Left renal pelvis (tissue), 4 donors: ENCODE data around the gene ADAD2. TPM values are rescaled to one million over a fixed set of nuclear protein-coding genes. Genes with fewer than 3 reads are reported as not detected.
"Not testable (repeated sequence)": the region's sequence is repeated elsewhere in the genome, so short reads cannot be mapped to it uniquely, and the experiment has no call there.

Experiments
- DNase-seq, 4 donors: peaks; one replicate each; pipeline ENCODE4 v3.0.0-alpha.2; 2013; ENCODE audit warnings: low read depth in 4 of 4, low spot score in 3 of 4
- polyA plus RNA-seq, 4 donors: library from polyadenylated mRNA; unstranded; fragments of 120-200 nt; gene quantifications; one replicate each; pipeline ENCODE4 v1.2.1, GENCODE V29; 2013; ENCODE audit not compliant: insufficient read length in 4 of 4

ADAD2 gene
- polyA plus RNA-seq, 4 donors, result 0.16 to 0.25 TPM; not detected in 2

DNA sequence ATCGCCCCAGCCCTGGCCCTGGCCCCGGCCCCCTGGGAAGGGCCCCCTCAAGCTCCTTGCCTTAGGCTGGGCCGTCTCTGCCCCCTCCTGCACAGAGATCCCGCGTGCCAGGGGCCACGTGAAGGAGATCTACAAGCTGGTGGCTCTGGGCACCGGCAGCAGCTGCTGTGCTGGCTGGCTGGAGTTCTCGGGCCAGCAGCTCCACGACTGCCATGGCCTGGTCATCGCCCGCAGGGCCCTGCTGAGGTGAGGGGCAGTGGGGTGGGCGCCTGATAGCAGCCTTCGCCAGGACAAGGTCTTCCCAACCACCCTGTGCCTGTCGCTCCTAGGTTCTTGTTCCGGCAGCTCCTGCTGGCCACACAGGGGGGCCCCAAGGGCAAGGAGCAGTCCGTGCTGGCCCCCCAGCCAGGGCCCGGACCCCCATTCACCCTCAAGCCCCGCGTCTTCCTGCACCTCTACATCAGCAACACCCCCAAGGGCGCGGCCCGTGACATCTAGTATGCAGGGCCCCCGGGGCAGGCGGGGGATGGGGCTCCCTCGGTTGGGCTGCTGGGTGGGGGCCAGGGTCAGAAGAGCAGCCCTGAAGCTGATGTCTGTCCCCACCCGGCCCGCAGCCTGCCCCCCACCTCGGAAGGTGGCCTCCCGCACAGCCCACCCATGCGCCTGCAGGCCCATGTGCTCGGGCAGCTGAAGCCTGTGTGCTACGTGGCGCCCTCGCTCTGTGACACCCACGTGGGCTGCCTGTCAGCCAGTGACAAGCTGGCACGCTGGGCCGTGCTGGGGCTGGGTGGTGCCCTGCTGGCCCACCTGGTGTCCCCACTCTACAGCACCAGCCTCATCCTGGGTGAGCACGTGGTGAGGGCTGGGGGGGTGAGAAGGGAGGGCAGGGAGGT, 4.5 kb downstream of the ADAD2 start:
- no peak for DNase-seq

- DNase-seq, result no peak
Measured at GRCh38 chr16:84196101-84196500, 5.1 kb downstream of the ADAD2 start.

DNA sequence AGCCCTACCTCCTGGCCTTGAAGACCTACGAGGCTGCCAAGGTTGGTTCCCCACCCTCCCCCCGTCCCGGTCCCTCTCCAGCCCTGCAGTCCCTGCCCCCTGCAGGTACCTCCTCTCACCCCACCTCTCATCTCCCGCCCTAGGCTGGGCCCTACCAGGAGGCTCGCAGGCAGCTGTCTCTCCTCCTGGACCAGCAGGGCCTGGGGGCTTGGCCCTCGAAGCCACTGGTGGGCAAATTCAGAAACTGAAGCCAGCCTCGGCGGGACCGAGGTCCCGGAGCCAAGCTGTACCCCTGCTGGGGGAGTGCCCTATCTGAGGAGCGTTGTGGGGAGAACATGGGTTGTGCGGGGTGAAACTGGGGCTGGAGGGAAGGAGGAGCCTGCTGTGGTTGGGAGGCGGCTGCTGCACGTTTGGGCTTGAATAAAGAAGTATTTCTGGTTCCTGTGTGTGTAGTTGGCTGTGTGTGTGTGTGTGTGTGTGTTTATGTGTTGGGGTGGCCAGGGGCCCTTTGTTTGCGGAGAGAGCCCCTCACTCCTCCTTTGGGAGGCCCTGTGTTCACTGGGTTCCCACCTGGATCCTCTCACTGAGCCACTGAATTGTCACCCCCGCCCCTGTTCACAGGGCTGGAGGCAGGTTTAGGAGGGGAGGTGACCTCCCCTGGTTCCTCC, 5.9 kb downstream of the ADAD2 start:
- no peak for DNase-seq

DNA sequence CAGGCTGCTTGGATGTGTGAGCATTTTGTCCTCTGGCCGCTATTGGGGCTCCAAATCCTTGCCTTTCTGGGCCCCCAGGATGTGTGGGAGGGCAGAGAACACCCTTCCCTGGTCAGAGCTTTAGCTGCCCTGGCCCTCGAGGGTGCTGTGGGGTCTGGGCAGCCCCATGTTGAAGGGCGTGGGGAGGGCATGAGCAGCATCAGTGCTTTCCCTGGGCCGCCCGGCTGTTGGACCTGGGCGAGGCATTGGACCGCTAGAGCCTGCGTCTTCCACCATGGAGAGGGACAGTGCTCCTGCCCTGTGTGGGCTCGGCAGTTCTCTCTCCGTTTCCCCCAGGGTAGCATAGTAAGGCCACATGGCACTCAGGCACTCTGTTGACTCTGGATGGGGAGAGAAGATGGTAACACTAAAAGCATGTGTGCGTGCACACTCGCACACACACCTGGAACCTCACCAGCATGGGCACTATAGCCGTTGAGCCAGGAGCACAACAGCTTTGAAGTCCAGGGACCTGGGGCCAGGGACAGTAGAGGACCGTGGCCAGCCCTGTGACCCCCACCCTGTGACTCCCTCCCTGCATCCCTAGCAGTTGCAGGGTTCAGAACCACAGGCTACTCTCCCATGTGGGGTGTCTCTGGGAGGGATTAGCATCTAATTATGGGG, 6.6 kb downstream of the ADAD2 start:
- no peak for DNase-seq

GRCh38 chr16:84198401-84198800, 7.4 kb downstream of the ADAD2 start:
- no peak for DNase-seq

DNA sequence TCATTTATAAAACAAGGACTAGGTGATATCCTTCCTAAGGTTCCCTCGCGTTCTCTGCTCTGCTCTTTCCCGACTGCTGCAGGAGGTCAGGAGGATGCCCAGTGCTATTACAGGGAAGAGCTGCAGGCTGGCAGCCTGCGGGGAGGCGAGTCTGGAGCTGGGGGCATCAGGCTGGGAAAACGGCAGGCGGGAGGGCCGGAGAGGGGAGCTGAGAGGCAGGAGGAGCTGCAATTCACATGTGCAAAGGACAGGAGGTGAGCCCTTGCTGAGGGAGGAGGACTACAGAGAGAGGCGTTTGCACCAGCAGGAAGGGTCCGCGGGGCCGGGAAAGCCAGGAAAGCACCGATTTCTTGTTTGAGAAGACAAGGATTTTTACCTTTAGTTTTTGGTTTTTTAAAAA, 8.1 kb downstream of the ADAD2 start:
- DNase-seq, result no peak

GRCh38 chr16:84199861-84200260, 8.9 kb downstream of the ADAD2 start:
- no peak for DNase-seq

DNA sequence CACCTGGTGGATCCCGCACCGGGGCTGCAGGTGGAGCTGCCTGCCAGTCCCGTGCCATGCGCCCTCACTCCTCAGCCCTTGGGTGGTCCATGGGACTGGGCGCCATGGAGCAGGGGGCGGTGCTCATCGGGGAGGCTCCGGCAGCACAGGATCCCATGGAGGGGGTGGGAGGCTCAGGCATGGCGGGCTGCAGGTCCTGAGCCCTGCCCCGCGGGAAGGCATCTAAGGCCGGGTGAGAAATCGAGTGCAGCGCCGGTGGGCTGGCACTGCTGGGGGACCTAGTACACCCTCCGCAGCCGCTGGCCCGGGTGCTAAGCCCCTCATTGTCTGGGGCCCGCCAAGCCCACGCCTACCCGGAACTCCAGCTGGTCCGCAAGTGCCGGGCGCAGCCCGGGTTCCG, 13.6 kb downstream of the ADAD2 start:
- DNase-seq, result not testable (repeated sequence)

DNA sequence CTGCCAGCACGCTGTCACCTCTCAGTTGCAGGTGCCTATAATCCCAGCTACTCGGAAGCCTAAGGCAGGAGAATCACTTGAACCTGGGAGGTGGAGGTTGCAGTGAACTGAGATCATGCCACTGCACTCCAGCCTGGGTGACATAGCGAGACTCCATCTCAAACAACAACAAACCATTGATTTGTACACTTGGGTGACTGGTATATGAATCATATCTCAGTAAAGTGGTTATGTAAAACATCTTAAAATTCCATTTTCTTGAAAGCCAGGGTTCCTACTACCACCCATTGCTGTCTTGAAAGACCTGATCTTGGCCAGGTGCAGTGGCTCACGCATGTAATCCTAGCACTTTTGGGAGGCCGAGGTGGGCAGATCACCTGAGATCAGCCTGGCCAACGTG, 14.2 kb downstream of the ADAD2 start:
- DNase-seq, result not testable (repeated sequence)

DNA sequence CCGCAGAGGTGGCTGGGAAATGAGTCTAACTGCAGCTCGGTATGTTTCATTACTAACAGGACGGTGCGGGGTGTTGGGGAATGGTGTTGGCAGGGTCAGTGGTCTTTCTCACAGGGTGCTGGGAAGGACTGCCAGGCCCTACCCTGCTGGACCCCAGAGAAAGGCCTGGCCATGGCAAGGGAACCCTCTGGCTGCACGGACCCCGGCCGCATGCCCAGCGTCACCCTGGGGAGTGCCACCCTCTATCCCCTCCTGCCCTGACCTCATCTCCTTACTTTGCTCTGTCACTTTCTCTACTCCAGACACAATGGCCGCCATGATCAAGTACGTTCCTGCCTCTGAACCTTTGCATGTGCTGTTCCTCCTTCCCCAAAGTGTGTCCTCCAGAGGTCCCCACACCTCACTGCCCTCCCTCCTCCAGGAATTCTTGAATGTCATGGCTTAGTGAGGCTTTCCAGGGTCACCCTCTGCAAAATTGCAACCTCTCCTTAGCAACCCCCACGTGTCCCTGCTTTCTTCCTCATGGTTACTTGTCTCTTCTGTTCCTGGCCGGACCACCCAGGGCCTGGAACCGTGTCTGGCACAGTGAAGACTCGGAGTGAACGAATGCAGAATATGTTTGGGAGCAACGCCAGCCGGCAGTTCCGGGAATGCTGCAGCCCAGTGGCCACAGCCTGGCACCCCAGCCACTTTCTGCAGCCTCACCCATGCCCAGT, 15.2 kb downstream of the ADAD2 start:
- DNase-seq, result no peak

- no peak for DNase-seq
Measured at GRCh38 chr16:84207251-84207650, 16.3 kb downstream of the ADAD2 start.

- DNase-seq, result no peak
Measured at GRCh38 chr16:84207879-84208278, 16.9 kb downstream of the ADAD2 start.

DNA sequence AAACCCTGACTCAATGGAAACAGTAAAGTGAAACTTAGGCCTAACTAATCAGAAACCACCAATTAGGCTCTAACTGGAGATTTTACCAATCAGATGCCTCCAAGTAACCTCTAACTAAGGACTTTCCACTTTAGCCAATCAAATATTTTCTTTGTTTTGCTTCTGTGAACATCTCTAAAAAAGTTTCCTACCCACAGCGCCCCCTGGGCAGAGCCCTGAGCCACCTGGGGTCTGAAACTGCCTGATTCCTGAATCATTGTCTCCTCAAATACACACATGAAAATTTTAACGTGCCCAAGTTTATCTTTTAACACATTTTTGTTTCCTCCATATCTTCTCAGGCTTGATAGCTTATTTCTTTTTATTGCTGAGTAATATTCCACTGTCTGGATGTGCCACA, 19.0 kb downstream of the ADAD2 start:
- DNase-seq, result no peak

GRCh38 chr16:84212154-84212553, 21.2 kb downstream of the ADAD2 start:
- DNase-seq, result no peak

DNA sequence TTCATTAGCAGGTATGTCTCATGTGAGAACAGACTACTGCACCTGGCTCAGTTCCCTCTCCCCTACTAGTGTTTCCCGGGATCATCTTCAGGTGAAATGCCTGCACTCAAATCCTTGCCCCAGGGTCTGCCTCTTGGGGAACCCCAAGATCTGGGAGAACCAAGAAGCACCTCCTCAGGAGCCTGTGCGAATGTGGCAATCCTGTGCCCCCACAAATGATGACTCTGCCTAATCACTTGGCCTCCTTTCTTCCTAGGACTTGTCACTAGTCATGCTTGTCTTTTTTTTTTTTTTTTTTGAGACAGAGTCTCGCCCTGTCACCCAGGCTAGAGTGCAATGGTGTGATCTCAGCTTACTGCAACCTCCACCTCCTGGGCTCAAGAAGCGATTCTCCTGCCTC, 21.7 kb downstream of the ADAD2 start:
- DNase-seq, result no peak

- DNase-seq, result no peak
Measured at GRCh38 chr16:84214451-84215066, 23.6 kb downstream of the ADAD2 start.

- DNase-seq, result no peak
Measured at GRCh38 chr16:84215531-84215930, 24.6 kb downstream of the ADAD2 start.

- DNase-seq, result not testable (repeated sequence)
Measured at GRCh38 chr16:84216144-84216543, 25.2 kb downstream of the ADAD2 start.

DNA sequence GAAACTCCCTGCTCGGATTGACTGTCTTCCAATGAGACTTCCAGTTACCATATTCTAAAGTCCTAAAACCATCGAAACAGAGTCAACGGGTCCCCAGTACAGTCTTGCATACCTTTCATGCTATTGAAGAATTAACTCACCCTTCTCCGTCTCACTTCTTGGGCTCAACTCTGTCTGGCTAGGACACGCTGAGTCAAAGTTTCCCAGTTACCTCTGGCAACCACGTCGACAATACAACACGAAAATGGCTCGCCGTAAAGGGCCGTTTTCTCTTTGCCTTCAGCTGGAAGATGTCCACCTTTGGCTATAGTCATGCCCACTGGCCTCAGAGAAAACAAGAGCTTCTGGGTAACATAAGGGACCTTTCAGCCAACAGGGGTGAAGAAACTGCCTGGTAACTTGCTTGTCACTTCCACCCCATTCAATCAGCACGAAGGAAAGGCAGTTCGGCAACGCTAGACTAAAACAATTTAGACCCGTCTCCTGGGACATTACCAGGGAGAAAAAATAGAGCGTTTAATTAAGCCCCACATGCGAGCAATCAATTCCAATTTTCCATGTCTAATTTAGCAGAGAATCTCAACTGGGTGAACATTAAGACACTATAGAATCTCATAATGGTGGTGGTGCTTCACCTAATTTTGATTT, 27.3 kb downstream of the ADAD2 start:
- no peak for DNase-seq

GRCh38 chr16:84218956-84219355, 28.0 kb downstream of the ADAD2 start:
- no peak for DNase-seq
